Measurements from ENCODE around the gene KIAA1217. TPM values are rescaled to one million over a fixed set of nuclear protein-coding genes. Genes with fewer than 3 reads are reported as not detected.

KIAA1217 gene
- polyA plus RNA-seq, 1 experiment, result 2.2 TPM

- TF ChIP-seq CTCF (IDR thresholded peaks at IDR 0.05; ENCODE audit: insufficient read depth, low read depth, low read length), result no peak
- H3K4me3 ChIP-seq (ENCODE audit: low read depth, low read length), result no peak overlapping the region
- CTCF ChIA-PET, result no interaction called here
- no peaks in the 10 kb centered on the region for H3K27me3 ChIP-seq (ENCODE audit: control insufficient read depth, insufficient read depth, low read length)
- no peaks in the 10 kb centered on the region for H3K36me3 ChIP-seq (ENCODE audit: control insufficient read depth, insufficient read depth, low read length)
- POLR2A ChIA-PET, result no interaction called here
- DNase-seq (ENCODE audit: low read depth), result no peak
These were observed 38.7 kb upstream of the KIAA1217 start for GRCh38 chr10:24170199-24170598.

- POLR2A ChIA-PET, result no interaction called here
- no peak overlapping the region for H3K4me3 ChIP-seq (ENCODE audit: low read depth, low read length)
- H3K36me3 ChIP-seq (ENCODE audit: control insufficient read depth, insufficient read depth, low read length), result no peaks in the 10 kb centered on the region
- TF ChIP-seq CTCF (IDR thresholded peaks at IDR 0.05; ENCODE audit: insufficient read depth, low read depth, low read length), result no peak
- no peaks in the 10 kb centered on the region for H3K27me3 ChIP-seq (ENCODE audit: control insufficient read depth, insufficient read depth, low read length)
- CTCF ChIA-PET, result interaction anchor here (0.6 kb wide), 1 partner anchor 345 kb away, joined by 3 read pairs; no protein-coding TSS in a partner anchor
- DNase-seq (ENCODE audit: low read depth), result no peak
These were observed 36.0 kb upstream of the KIAA1217 start for GRCh38 chr10:24172909-24173308.

- POLR2A ChIA-PET, result no interaction called here
- CTCF ChIA-PET, result interaction anchor here (0.6 kb wide), 1 partner anchor 138 kb away, joined by 3 read pairs; no protein-coding TSS in a partner anchor
- Histone ChIP-seq H3K4me3 (ENCODE audit: low read depth, low read length) (no peak overlapping the region), H3K36me3 (ENCODE audit: control insufficient read depth, insufficient read depth, low read length) (no peaks in the 10 kb centered on the region), H3K27me3 (ENCODE audit: control insufficient read depth, insufficient read depth, low read length) (no peaks in the 10 kb centered on the region)
- no peak for DNase-seq (ENCODE audit: low read depth)
- TF ChIP-seq CTCF (IDR thresholded peaks at IDR 0.05; ENCODE audit: insufficient read depth, low read depth, low read length), result no peak
These were observed 34.9 kb upstream of the KIAA1217 start for GRCh38 chr10:24174014-24174413.

- CTCF ChIA-PET, result interaction anchor here (1.0 kb wide), 1 partner anchor 19 kb away, joined by 3 read pairs; no protein-coding TSS in a partner anchor
- Histone ChIP-seq H3K27me3 (ENCODE audit: control insufficient read depth, insufficient read depth, low read length) (no peaks in the 10 kb centered on the region), H3K4me3 (ENCODE audit: low read depth, low read length) (no peak overlapping the region), H3K36me3 (ENCODE audit: control insufficient read depth, insufficient read depth, low read length) (no peaks in the 10 kb centered on the region)
- POLR2A ChIA-PET, result no interaction called here
- no peak for TF ChIP-seq CTCF (IDR thresholded peaks at IDR 0.05; ENCODE audit: insufficient read depth, low read depth, low read length)
- DNase-seq (ENCODE audit: low read depth), result no peak
These were observed 32.3 kb upstream of the KIAA1217 start for GRCh38 chr10:24176658-24177057.

GRCh38 chr10:24177636-24178035 is 31.3 kb upstream of the KIAA1217 start:
- no peak overlapping the region for H3K4me3 ChIP-seq (ENCODE audit: low read depth, low read length)
- no peaks in the 10 kb centered on the region for H3K36me3 ChIP-seq (ENCODE audit: control insufficient read depth, insufficient read depth, low read length)
- POLR2A ChIA-PET, result no interaction called here
- no peak for DNase-seq (ENCODE audit: low read depth)
- TF ChIP-seq CTCF (IDR thresholded peaks at IDR 0.05; ENCODE audit: insufficient read depth, low read depth, low read length), result no peak
- H3K27me3 ChIP-seq (ENCODE audit: control insufficient read depth, insufficient read depth, low read length), result no peaks in the 10 kb centered on the region
- CTCF ChIA-PET, result interaction anchor here (0.8 kb wide), 1 partner anchor 9 kb away, joined by 4 read pairs; no protein-coding TSS in a partner anchor

Measured in BJ (cell line).